GM06990 (cell line): ENCODE measurements around the gene CEBPZOS.
"Not testable (repeated sequence)": the region's sequence is repeated elsewhere in the genome, so short reads cannot be mapped to it uniquely, and the experiment has no call there.

Experiments used
- DNase-seq: peaks from one replicate; pipeline ENCODE4 v3.0.0-alpha.2; 2011; ENCODE audit not compliant: insufficient read length; ENCODE audit errors: extremely low read depth
- H3K27me3 ChIP-seq: replicated peaks from 2 replicates; pipeline ENCODE4 v1.6.0; 2011; ENCODE audit warnings: low read length; ENCODE audit not compliant: control insufficient read depth, insufficient read depth
- H3K36me3 ChIP-seq: 2 replicates; pipeline ENCODE4 v1.5.1; 2011; ENCODE audit warnings: low read length; ENCODE audit not compliant: control insufficient read depth, insufficient read depth
- H3K4me3 ChIP-seq: replicated peaks from 2 replicates; pipeline ENCODE4 v1.5.1; 2011; ENCODE audit warnings: low read depth, mild to moderate bottlenecking, control low read depth, low read length
- CTCF ChIP-seq: IDR thresholded peaks from 2 replicates; pipeline ENCODE4 v1.5.1; 2011; ENCODE audit warnings: low read length, control low read depth, mild to moderate bottlenecking, inconsistent platforms; ENCODE audit not compliant: insufficient read depth, poor library complexity, severe bottlenecking

CEBPZOS gene

GRCh38 chr2:37198681-37199065 is 2.4 kb downstream of the CEBPZOS start:
- Histone ChIP-seq H3K4me3 (no peak overlapping the region), H3K36me3 (peaks cover 5% of the 10 kb centered on the region), H3K27me3 (no peaks in the 10 kb centered on the region)
- no peak for DNase-seq
- no peak for TF ChIP-seq CTCF

GRCh38 chr2:37201208-37201607 is 4.9 kb downstream of the CEBPZOS start:
- Histone ChIP-seq H3K36me3 (peaks cover 9% of the 10 kb centered on the region), H3K27me3 (no peaks in the 10 kb centered on the region), H3K4me3 (no peak overlapping the region)
- no peak for DNase-seq
- TF ChIP-seq CTCF = no peak

GRCh38 chr2:37201766-37202165 is 5.5 kb downstream of the CEBPZOS start:
- TF ChIP-seq CTCF = no peak
- Histone ChIP-seq H3K27me3 (no peaks in the 10 kb centered on the region), H3K36me3 (peaks cover 9% of the 10 kb centered on the region), H3K4me3 (no peak overlapping the region)
- DNase-seq = no peak

- no peak for TF ChIP-seq CTCF
- no peak for DNase-seq
- no peak overlapping the region for H3K4me3 ChIP-seq
- peaks cover 9% of the 10 kb centered on the region for H3K36me3 ChIP-seq
- H3K27me3 ChIP-seq = no peaks in the 10 kb centered on the region
Measured at GRCh38 chr2:37203708-37204107, 7.4 kb downstream of the CEBPZOS start.

- not testable (repeated sequence) for DNase-seq, H3K4me3 ChIP-seq, H3K27me3 ChIP-seq, H3K36me3 ChIP-seq
Measured at GRCh38 chr2:37205071-37205661, 8.9 kb downstream of the CEBPZOS start.

- Histone ChIP-seq H3K4me3 (no peak overlapping the region), H3K36me3 (peaks cover 7% of the 10 kb centered on the region), H3K27me3 (no peaks in the 10 kb centered on the region)
- no peak for TF ChIP-seq CTCF
- DNase-seq = no peak
Measured at GRCh38 chr2:37205689-37206341, 9.5 kb downstream of the CEBPZOS start.

GRCh38 chr2:37206760-37207159 is 10.5 kb downstream of the CEBPZOS start:
- H3K36me3 ChIP-seq, H3K27me3 ChIP-seq, DNase-seq, H3K4me3 ChIP-seq: not testable (repeated sequence)
